GM21786 (cell line): Measurements from ENCODE around the gene NUBP1.
"Not testable (repeated sequence)": the region's sequence is repeated elsewhere in the genome, so short reads cannot be mapped to it uniquely, and the experiment has no call there.

Experiments used
- ATAC-seq: cut with Tn5 transposase; IDR thresholded peaks from one replicate; pipeline ENCODE4 v1.9.1; 2021; ENCODE audit not compliant: unreplicated experiment

The NUBP1 gene

GRCh38 chr16:10743610-10744369, at the start of gene NUBP1:
TSS of gene NUBP1 (plus strand) at chr16:10743842. CDS start at chr16:10743864, 22 bp downstream.
- ATAC-seq: peak; percentile 72

GRCh38 chr16:10693889-10694288, 49.8 kb upstream of the NUBP1 start:
- no peak for ATAC-seq

GRCh38 chr16:10694306-10694705, 49.3 kb upstream of the NUBP1 start:
- ATAC-seq: no peak

- ATAC-seq: no peak
Measured at GRCh38 chr16:10694830-10695229, 48.8 kb upstream of the NUBP1 start, which contains the start of gene TEKT5. TSS of gene TEKT5 (minus strand) at chr16:10694930. CDS start at chr16:10694873, 57 bp downstream.

GRCh38 chr16:10699756-10700155, 43.9 kb upstream of the NUBP1 start:
- no peak for ATAC-seq

- ATAC-seq: no peak
Measured at GRCh38 chr16:10708969-10709368, 34.7 kb upstream of the NUBP1 start.

GRCh38 chr16:10728003-10728887, 15.4 kb upstream of the NUBP1 start:
- no peak for ATAC-seq

GRCh38 chr16:10729104-10730048, 14.3 kb upstream of the NUBP1 start:
- no peak for ATAC-seq

GRCh38 chr16:10731790-10732189, 11.9 kb upstream of the NUBP1 start:
- ATAC-seq: no peak

- no peak for ATAC-seq
Measured at GRCh38 chr16:10737068-10737625, 6.5 kb upstream of the NUBP1 start.

- peak; percentile 77 for ATAC-seq
Measured at GRCh38 chr16:10738231-10739077, 5.2 kb upstream of the NUBP1 start.

GRCh38 chr16:10740000-10740844, 3.4 kb upstream of the NUBP1 start:
- ATAC-seq: no peak

- no peak for ATAC-seq
Measured at GRCh38 chr16:10740845-10741208, 2.8 kb upstream of the NUBP1 start.

- not testable (repeated sequence) for ATAC-seq
Measured at GRCh38 chr16:10741249-10741648, 2.4 kb upstream of the NUBP1 start.

- ATAC-seq: no peak
Measured at GRCh38 chr16:10741844-10742243, 1.8 kb upstream of the NUBP1 start.

- ATAC-seq: no peak
Measured at GRCh38 chr16:10743227-10743609, 424 bp upstream of the NUBP1 start.

- no peak for ATAC-seq
Measured at GRCh38 chr16:10744370-10745030, 858 bp downstream of the NUBP1 start.

- no peak for ATAC-seq
Measured at GRCh38 chr16:10745841-10746240, 2.2 kb downstream of the NUBP1 start.
